ENCODE results near the gene RPRD2. TPM values are rescaled to one million over a fixed set of nuclear protein-coding genes. Genes with fewer than 3 reads are reported as not detected.

RPRD2 gene
- total and polyA plus RNA-seq, 9 of the 15 experiments (the other 6 are each of a cell fraction or from before 2014, with no cell fraction given): 1.5 to 21.6 (median 7.7) TPM

DNA sequence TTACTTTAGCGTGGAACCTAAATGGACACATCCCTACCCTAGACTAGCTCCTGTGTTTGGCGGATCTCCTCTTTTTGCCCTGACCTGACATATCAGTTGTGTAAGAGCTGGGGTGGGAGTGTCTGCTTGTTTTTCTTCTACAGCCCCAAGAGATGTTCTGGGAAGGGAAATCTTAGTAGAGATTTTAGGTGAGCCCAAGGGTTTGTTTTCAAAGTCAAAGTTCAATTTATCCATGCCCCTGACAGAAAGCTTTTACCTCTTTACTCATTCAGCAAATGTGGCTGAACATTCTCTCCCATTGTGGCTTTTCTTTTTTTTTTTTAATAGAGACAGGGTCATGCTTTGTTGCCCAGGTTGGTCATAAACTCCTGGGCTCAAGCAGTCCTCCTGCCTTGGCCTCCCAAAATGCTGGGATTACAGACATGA, 116.0 kb downstream of the RPRD2 start:
- Histone ChIP-seq H3K4me2 (ENCODE audit: insufficient read depth, low read length) (no peak overlapping the region), H3K9me3 (replicated peaks; ENCODE audit: control insufficient read depth, insufficient read depth, low read depth, low read length) (no peaks in the 10 kb centered on the region), H3K9me1 (ENCODE audit: control insufficient read depth, insufficient read depth, low read length) (no peaks in the 10 kb centered on the region), H2AFZ (ENCODE audit: low read depth, low read length) (no peak overlapping the region), H3K27me3 (ENCODE audit: control insufficient read depth in 2 of 2, insufficient read depth in 2 of 2, low read length in 2 of 2) (no peaks in the 10 kb centered on the region), H3K79me2 (ENCODE audit: control insufficient read depth, insufficient read depth, low read length) (no peaks in the 10 kb centered on the region), H3K9ac (ENCODE audit: insufficient read depth in 1 of 2, low read depth in 2 of 2, low read length in 2 of 2) (no peak overlapping the region), H3K27ac (ENCODE audit: extremely low read depth, low read depth, low read length) (no peak overlapping the region), H4K20me1 (replicated peaks; ENCODE audit: control insufficient read depth, insufficient read depth, low read length) (no peaks in the 10 kb centered on the region), H3K4me1 (replicated peaks in 1 of 2; ENCODE audit: control insufficient read depth in 2 of 2, insufficient read depth in 2 of 2, low read length in 2 of 2) (peaks cover 0 to 24% of the 10 kb centered on the region in 2 experiments; a peak in 4 of 5 replicates), H3K36me3 (ENCODE audit: control insufficient read depth, insufficient read depth, low read length) (no peaks in the 10 kb centered on the region), H3K4me3 (no peak overlapping the region)
- ChIA-PET POLR2A (no interaction called here), CTCF (ENCODE audit: low intra/inter-chr PET ratio) (no interaction called here)
- 24% methylated on average over 2 of the region's 2 CpGs for WGBS (ENCODE audit: insufficient coverage, low coverage, missing lambda C conversion rate)
- ATAC-seq (no peak), DNase-seq (ENCODE audit: extremely low read depth in 1 of 4, low spot score in 3 of 4) (no peak), FAIRE-seq (peak; percentile 11)
- intact Hi-C loops (cut with micrococcal nuclease) (loop anchor here (10.0 kb wide), 1 partner anchor 145 kb away; the partner anchor contains the start of gene ENSA), in situ Hi-C loops (cut with MboI) (no loop called here)
- no TSS peak for BruUV-seq (replicated peaks)
- TF ChIP-seq DMBX1 (CRISPR knock-in tag; IDR thresholded peaks at IDR 0.05; ENCODE audit: borderline replicate concordance) (no peak), ZNF316 (IDR thresholded peaks at IDR 0.05) (no peak), HDAC3 (IDR thresholded peaks at IDR 0.05; ENCODE audit: borderline replicate concordance, partially characterized antibody) (no peak), CEBPB (tag; IDR thresholded peaks at IDR 0.05) (0 out of 2 replicates have a peak, but pooled peaks have one; percentile 20), SOX6 (IDR thresholded peaks at IDR 0.05) (no peak), NR3C1 (CRISPR knock-in tag; IDR thresholded peaks at IDR 0.05) (no peak)
- TF ChIP-seq, protein P1, sequence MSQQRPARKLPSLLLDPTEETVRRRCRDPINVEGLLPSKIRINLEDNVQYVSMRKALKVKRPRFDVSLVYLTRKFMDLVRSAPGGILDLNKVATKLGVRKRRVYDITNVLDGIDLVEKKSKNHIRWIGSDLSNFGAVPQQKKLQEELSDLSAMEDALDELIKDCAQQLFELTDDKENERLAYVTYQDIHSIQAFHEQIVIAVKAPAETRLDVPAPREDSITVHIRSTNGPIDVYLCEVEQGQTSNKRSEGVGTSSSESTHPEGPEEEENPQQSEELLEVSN (IDR thresholded peaks at IDR 0.05; ENCODE audit: borderline replicate concordance in 1 of 2, extremely low read depth in 1 of 2, insufficient read depth in 1 of 2, insufficient read length in 1 of 2, low read depth in 1 of 2, low read length in 1 of 2, poor library complexity in 1 of 2, severe bottlenecking in 1 of 2): no peak
